Endothelial cell of umbilical vein (primary cell): ENCODE results near the gene PSMB4. TPM values are rescaled to one million over a fixed set of nuclear protein-coding genes. Genes with fewer than 3 reads are reported as not detected.

ENCODE experiments used
- BruUV-seq: library from RNA; stranded (reverse); fragments of 400-500 nt; replicated peaks from 2 replicates; lab custom pipeline; 2021; lab: Mats Ljungman, UMichigan
- CTCF ChIA-PET: fragments of 300-600, 350-600 bp; sonication (Branson Sonifier 250); formaldehyde crosslinking; loops from one replicate; lab custom pipeline; 2021; ENCODE audit warnings: antibody characterized with exemption, inconsistent platforms; lab: Charles Lee
- POLR2A ChIA-PET: fragments of 300-600, 350-600 bp; sonication (Branson Sonifier 250); formaldehyde crosslinking; loops from one replicate; lab custom pipeline; 2021; ENCODE audit warnings: antibody characterized with exemption, inconsistent platforms; lab: Charles Lee
- DNase-seq: peaks from one replicate; pipeline ENCODE4 v3.0.0-alpha.2; 2011; ENCODE audit warnings: low read depth, low spot score
- FAIRE-seq: peaks from 2 replicates; lab custom pipeline; 2011; peaks lifted over from hg19 to GRCh38; lab: Jason Lieb, UNC
- H2AFZ ChIP-seq: 2 replicates; pipeline ENCODE4 v1.6.0; 2012; ENCODE audit warnings: low read depth, low read length, control low read depth, inconsistent platforms
- H3K27ac ChIP-seq: 2 replicates; pipeline ENCODE4 v1.5.1; 2011; ENCODE audit warnings: low read depth, mild to moderate bottlenecking, control low read depth, low read length, moderate library complexity; ENCODE audit not compliant: insufficient read depth
- H3K27me3 ChIP-seq, 2 experiments: 2 replicates each; pipeline versions ENCODE4 v1.6.0 to v1.6.1; 2011; ENCODE audit warnings: low read length in 2 of 2, mixed read lengths in 1 of 2; ENCODE audit not compliant: control insufficient read depth in 2 of 2, insufficient read depth in 2 of 2
- H3K36me3 ChIP-seq, 2 experiments: 2 replicates in 1 of 2; 3 replicates in 1 of 2; pipeline ENCODE4 v1.5.1; 2011; ENCODE audit warnings: low read length in 2 of 2, mild to moderate bottlenecking in 1 of 2, moderate library complexity in 1 of 2; ENCODE audit not compliant: control insufficient read depth in 2 of 2, insufficient read depth in 2 of 2; ENCODE audit errors: extremely low read depth in 1 of 2
- H3K4me1 ChIP-seq: 3 replicates; pipeline ENCODE4 v1.5.1; 2011; ENCODE audit warnings: mild to moderate bottlenecking, low read length; ENCODE audit not compliant: control insufficient read depth, insufficient read depth; ENCODE audit errors: extremely low read depth
- H3K4me2 ChIP-seq: 2 replicates; pipeline ENCODE4 v1.6.1; 2011; ENCODE audit warnings: low read length, control low read depth, mixed read lengths; ENCODE audit not compliant: insufficient read depth
- H3K4me3 ChIP-seq, 3 experiments: fragments of 200-600 bp in 1 of 3; sonication (generic), shearing (Covaris generic) in 1 of 3; replicated peaks in 1 of 3; 2 replicates each; pipeline ENCODE4 v1.5.1; 2011 to 2016; ENCODE audit warnings: control low read depth in 3 of 3, low read length in 3 of 3, mild to moderate bottlenecking in 2 of 3, inconsistent platforms in 1 of 3, low read depth in 1 of 3, moderate library complexity in 1 of 3; ENCODE audit not compliant: insufficient read depth in 1 of 3
- H3K79me2 ChIP-seq: 2 replicates; pipeline ENCODE4 v1.6.0; 2012; ENCODE audit warnings: low read length, inconsistent platforms; ENCODE audit not compliant: control insufficient read depth, insufficient read depth
- H3K9ac ChIP-seq: replicated peaks from 2 replicates; pipeline ENCODE3; 2011; ENCODE audit warnings: low read length, control low read depth; ENCODE audit not compliant: insufficient read depth; ENCODE audit errors: extremely low read depth
- H3K9me1 ChIP-seq: replicated peaks from 3 replicates; pipeline ENCODE4 v1.6.0; 2011; ENCODE audit warnings: mild to moderate bottlenecking, low read length; ENCODE audit not compliant: control insufficient read depth, insufficient read depth; ENCODE audit errors: extremely low read depth
- H3K9me3 ChIP-seq: replicated peaks from 2 replicates; pipeline ENCODE4 v1.5.1; 2012; ENCODE audit warnings: low read length, inconsistent platforms; ENCODE audit not compliant: control insufficient read depth, insufficient read depth
- H4K20me1 ChIP-seq: replicated peaks from 2 replicates; pipeline ENCODE3; 2011; ENCODE audit warnings: mild to moderate bottlenecking, low read length; ENCODE audit not compliant: control insufficient read depth, insufficient read depth; ENCODE audit errors: extremely low read depth
- EZH2 ChIP-seq: IDR thresholded peaks from 2 replicates; pipeline ENCODE4 v1.6.1; 2012; ENCODE audit warnings: borderline replicate concordance, low read depth, mild to moderate bottlenecking, moderate library complexity, low read length, inconsistent platforms; ENCODE audit not compliant: severe bottlenecking
- FOS ChIP-seq: IDR thresholded peaks from 2 replicates; pipeline ENCODE4 v1.6.1; 2011; ENCODE audit warnings: mild to moderate bottlenecking, low read length, moderate library complexity, borderline replicate concordance; ENCODE audit not compliant: insufficient read depth
- GATA2 ChIP-seq: IDR thresholded peaks from 2 replicates; pipeline ENCODE4 v1.7.0; 2011; ENCODE audit warnings: low read depth, mild to moderate bottlenecking, moderate library complexity, mixed read lengths, low read length; ENCODE audit not compliant: insufficient read length, insufficient read depth
- JUN ChIP-seq: IDR thresholded peaks from 2 replicates; pipeline ENCODE4 v1.6.1; 2011; ENCODE audit warnings: borderline replicate concordance, low read depth; ENCODE audit not compliant: insufficient read length, insufficient read depth
- MYC ChIP-seq: IDR thresholded peaks from one replicate; pipeline ENCODE4 v1.6.1; 2011; ENCODE audit warnings: mild to moderate bottlenecking, low read depth, low read length
- POLR2A ChIP-seq: IDR thresholded peaks from 2 replicates; pipeline ENCODE4 v1.6.1; 2012; ENCODE audit warnings: low read depth, mild to moderate bottlenecking, control low read depth, low read length
- POLR2AphosphoS5 ChIP-seq: IDR thresholded peaks from 2 replicates; pipeline ENCODE4 v1.6.1; 2012; ENCODE audit warnings: low read depth, mild to moderate bottlenecking, control low read depth, low read length, moderate library complexity; ENCODE audit not compliant: insufficient read depth
- dilution Hi-C: fragments of 300-500 bp; cut with MboI; formaldehyde crosslinking; loops from one replicate; pipeline ENCODE4 v1.15.0; 2019; ENCODE audit warnings: low sequenced_read_pairs; ENCODE audit not compliant: extremely low pct_ligation_motif_present
- intact Hi-C: fragments of 100-400 bp; cut with micrococcal nuclease; formaldehyde crosslinking; loops from one replicate; pipeline ENCODE4 v1.10.0; 2022
- polyA plus RNA-seq, 4 experiments: library from polyadenylated mRNA; depleted of rRNA in 3 of 4; stranded (reverse) in 3 of 4; unstranded in 1 of 4; fragments of >200 nt; gene quantifications; 2 replicates each; pipeline versions ENCODE4 v1.2.1 to v1.2.3, GENCODE V29; 2011 to 2012; ENCODE audit warnings: missing spikeins in 1 of 4
- total RNA-seq: library from RNA; stranded (reverse); gene quantifications from 2 replicates; pipeline ENCODE4 v1.2.3, GENCODE V29; 2021
- TF ChIP-seq, protein P1 (sequence below): IDR thresholded peaks from 2 replicates; pipeline ENCODE4 v1.6.1; 2011; ENCODE audit not compliant: insufficient read depth, insufficient read length
- TF ChIP-seq, protein P2 (sequence below), 2 donors: IDR thresholded peaks; 1 replicate in 1 of 2; 2 replicates in 1 of 2; pipeline ENCODE4 v1.5.1; 2011; ENCODE audit warnings: low read length in 2 of 2, mild to moderate bottlenecking in 2 of 2, moderate library complexity in 2 of 2, control low read depth in 1 of 2, inconsistent platforms in 1 of 2, low read depth in 1 of 2; ENCODE audit not compliant: insufficient read depth in 1 of 2; ENCODE audit errors: extremely low read depth in 1 of 2

The PSMB4 gene
- total and polyA plus RNA-seq, 2 donors (not counting 3 experiments of a cell fraction or from before 2014, with no cell fraction given) = 335 to 835 TPM

DNA sequence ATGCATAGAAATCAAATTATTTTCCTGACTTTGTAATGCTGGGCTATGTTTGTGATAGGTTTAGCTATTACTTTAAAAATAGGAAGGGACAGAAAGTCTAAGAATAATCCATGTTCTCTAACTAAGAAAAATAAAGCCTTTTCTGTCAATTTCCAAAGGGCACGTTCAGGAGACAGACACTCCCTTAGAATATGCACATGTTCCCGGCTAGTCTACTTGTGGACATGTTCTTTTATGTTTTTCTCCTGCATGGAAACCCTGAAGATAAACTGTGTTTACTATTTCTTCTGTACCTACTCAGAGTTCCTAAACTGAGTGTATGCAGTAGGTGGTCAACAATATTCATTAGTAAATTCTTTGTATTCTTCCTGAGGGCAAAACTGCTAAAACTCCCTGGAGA lies 12.5 kb downstream of the PSMB4 start:
- Histone ChIP-seq H3K9me1 (no peaks in the 10 kb centered on the region), H3K27ac (no peak overlapping the region), H3K4me1 (no peaks in the 10 kb centered on the region), H3K9ac (no peak overlapping the region), H3K27me3 (no peaks in the 10 kb centered on the region), H3K4me2 (no peak overlapping the region), H2AFZ (no peak overlapping the region), H4K20me1 (no peaks in the 10 kb centered on the region), H3K79me2 (peaks cover 2% of the 10 kb centered on the region), H3K36me3 (peaks cover 22 to 33% of the 10 kb centered on the region in 2 experiments), H3K4me3 (no peak overlapping the region), H3K9me3 (no peaks in the 10 kb centered on the region)
- BruUV-seq = no TSS peak
- DNase-seq (no peak), FAIRE-seq (no peak)
- TF ChIP-seq, protein P1, sequence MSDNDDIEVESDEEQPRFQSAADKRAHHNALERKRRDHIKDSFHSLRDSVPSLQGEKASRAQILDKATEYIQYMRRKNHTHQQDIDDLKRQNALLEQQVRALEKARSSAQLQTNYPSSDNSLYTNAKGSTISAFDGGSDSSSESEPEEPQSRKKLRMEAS = no peak
- TF ChIP-seq POLR2A = no peak
- no peak for TF ChIP-seq MYC
- no peak for TF ChIP-seq JUN
- TF ChIP-seq, protein P2, sequence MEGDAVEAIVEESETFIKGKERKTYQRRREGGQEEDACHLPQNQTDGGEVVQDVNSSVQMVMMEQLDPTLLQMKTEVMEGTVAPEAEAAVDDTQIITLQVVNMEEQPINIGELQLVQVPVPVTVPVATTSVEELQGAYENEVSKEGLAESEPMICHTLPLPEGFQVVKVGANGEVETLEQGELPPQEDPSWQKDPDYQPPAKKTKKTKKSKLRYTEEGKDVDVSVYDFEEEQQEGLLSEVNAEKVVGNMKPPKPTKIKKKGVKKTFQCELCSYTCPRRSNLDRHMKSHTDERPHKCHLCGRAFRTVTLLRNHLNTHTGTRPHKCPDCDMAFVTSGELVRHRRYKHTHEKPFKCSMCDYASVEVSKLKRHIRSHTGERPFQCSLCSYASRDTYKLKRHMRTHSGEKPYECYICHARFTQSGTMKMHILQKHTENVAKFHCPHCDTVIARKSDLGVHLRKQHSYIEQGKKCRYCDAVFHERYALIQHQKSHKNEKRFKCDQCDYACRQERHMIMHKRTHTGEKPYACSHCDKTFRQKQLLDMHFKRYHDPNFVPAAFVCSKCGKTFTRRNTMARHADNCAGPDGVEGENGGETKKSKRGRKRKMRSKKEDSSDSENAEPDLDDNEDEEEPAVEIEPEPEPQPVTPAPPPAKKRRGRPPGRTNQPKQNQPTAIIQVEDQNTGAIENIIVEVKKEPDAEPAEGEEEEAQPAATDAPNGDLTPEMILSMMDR (IDR thresholded peaks at IDR 0.05; ENCODE audit: extremely low read depth in 1 of 2, insufficient read depth in 1 of 2, low read depth in 1 of 2, low read length in 2 of 2) = no peak
- TF ChIP-seq POLR2AphosphoS5 = no peak
- ChIA-PET POLR2A (no interaction called here), CTCF (interaction anchor here (0.8 to 1.2 kb wide), 3 partner anchors 11 to 111 kb away, joined by 3 to 6 read pairs (median 4); no protein-coding TSS in a partner anchor)
- dilution Hi-C loops (no loop called here), intact Hi-C loops (no loop called here)

DNA sequence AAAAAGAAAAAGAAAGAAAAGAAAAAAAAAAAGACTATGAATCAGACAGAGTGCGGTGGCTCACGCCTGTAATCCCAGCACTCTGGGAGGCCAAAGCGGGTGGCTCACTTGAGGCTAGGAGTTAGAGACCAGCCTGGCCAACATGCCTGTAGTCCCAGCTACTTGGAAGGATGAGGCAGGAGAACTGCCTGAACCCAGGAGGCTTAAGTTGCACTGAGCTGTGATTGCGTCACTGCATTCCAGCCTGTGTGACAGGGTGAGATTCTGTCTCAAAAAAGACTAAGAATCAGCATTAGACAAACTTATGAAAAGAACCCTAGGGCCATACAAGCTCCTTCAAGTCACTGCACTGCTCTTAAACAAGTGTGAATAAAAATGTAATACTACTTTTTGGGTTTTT lies 16.9 kb downstream of the PSMB4 start:
- intact Hi-C loops (no loop called here), dilution Hi-C loops (no loop called here)
- no peaks in the 10 kb centered on the region for H3K9me3 ChIP-seq
- H3K36me3 ChIP-seq = peaks cover 12 to 14% of the 10 kb centered on the region in 2 experiments
- ChIA-PET CTCF (no interaction called here), POLR2A (no interaction called here)
- H3K9me1 ChIP-seq = no peaks in the 10 kb centered on the region
- no TSS peak for BruUV-seq
- no peaks in the 10 kb centered on the region for H3K27me3 ChIP-seq
- DNase-seq (no peak), FAIRE-seq (no peak)
- no peak overlapping the region for H3K4me2 ChIP-seq
- no peak overlapping the region for H3K27ac ChIP-seq
- H3K9ac ChIP-seq = no peak overlapping the region
- peaks cover 2% of the 10 kb centered on the region for H3K79me2 ChIP-seq
- H2AFZ ChIP-seq = no peak overlapping the region
- TF ChIP-seq JUN (no peak), POLR2AphosphoS5 (no peak), GATA2 (no peak), POLR2A (no peak), FOS (no peak), MYC (no peak), EZH2 (no peak)
- TF ChIP-seq, protein P2 (IDR thresholded peaks at IDR 0.05; ENCODE audit: extremely low read depth in 1 of 2, insufficient read depth in 1 of 2, low read depth in 1 of 2, low read length in 2 of 2) = no peak
- TF ChIP-seq, protein P1 = no peak
- H3K4me1 ChIP-seq = no peaks in the 10 kb centered on the region
- H4K20me1 ChIP-seq = no peaks in the 10 kb centered on the region
- no peak overlapping the region for H3K4me3 ChIP-seq
